SK-N-SH (cell line): Measurements from ENCODE around the gene RNGTT. TPM values are rescaled to one million over a fixed set of nuclear protein-coding genes. Genes with fewer than 3 reads are reported as not detected.

Experiments
- CTCF ChIA-PET: fragments of 300-600, 350-600 bp; formaldehyde crosslinking; extraction: SDS; loops from one replicate; lab custom pipeline; 2021; lab: Yijun Ruan, JAX
- POLR2A ChIA-PET: fragments of 350-600 bp; sonication (Branson Sonifier 250); formaldehyde crosslinking; extraction: SDS; loops from one replicate; lab custom pipeline; 2020; ENCODE audit warnings: antibody characterized with exemption, inconsistent platforms; lab: Yijun Ruan, JAX
- DNase-seq: peaks from one replicate; pipeline ENCODE4 v3.0.0; 2012
- H2AFZ ChIP-seq: fragments of 200-600 bp; sonication (generic); 2 replicates; pipeline ENCODE4 v1.8.1; 2016; ENCODE audit warnings: antibody characterized with exemption, mild to moderate bottlenecking, low read depth
- H3F3A ChIP-seq: fragments of 200-600 bp; sonication (generic); replicated peaks from 2 replicates; pipeline ENCODE3; 2016; ENCODE audit warnings: antibody characterized with exemption, mild to moderate bottlenecking; ENCODE audit not compliant: insufficient read depth
- H3K27ac ChIP-seq, 2 experiments: fragments of 200-500 bp in 1 of 2; fragments of 200-600 bp in 1 of 2; sonication (Bioruptor generic) in 1 of 2; sonication (generic), shearing (Covaris generic) in 1 of 2; 2 replicates each; pipeline versions ENCODE4 v1.5.1 to v1.6.1; 2014 to 2016; ENCODE audit warnings: low read depth in 2 of 2, inconsistent platforms in 1 of 2, low read length in 1 of 2, mild to moderate bottlenecking in 1 of 2, mixed read lengths in 1 of 2
- H3K27me3 ChIP-seq: fragments of 200-600 bp; sonication (generic), shearing (Covaris generic); 2 replicates; pipeline ENCODE4 v1.6.1; 2016; ENCODE audit warnings: mixed run types; ENCODE audit not compliant: insufficient read depth
- H3K36me3 ChIP-seq, 2 experiments: fragments of 200-500 bp in 1 of 2; fragments of 200-600 bp in 1 of 2; sonication (Bioruptor generic) in 1 of 2; sonication (generic) in 1 of 2; replicated peaks in 1 of 2; 2 replicates each; pipeline versions ENCODE3 to v1.5.1; 2014 to 2016; ENCODE audit warnings: low read length in 1 of 2, mild to moderate bottlenecking in 1 of 2; ENCODE audit not compliant: insufficient read depth in 2 of 2, control insufficient read depth in 1 of 2
- H3K4me1 ChIP-seq, 2 experiments: fragments of 200-500 bp in 1 of 2; fragments of 200-600 bp in 1 of 2; sonication (Bioruptor generic) in 1 of 2; sonication (generic), shearing (Covaris generic) in 1 of 2; 2 replicates each; pipeline versions ENCODE4 v1.5.1 to v1.6.1; 2014 to 2016; ENCODE audit warnings: low read depth in 1 of 2, low read length in 1 of 2, mixed run types in 1 of 2; ENCODE audit not compliant: insufficient read depth in 2 of 2, control insufficient read depth in 1 of 2
- H3K4me2 ChIP-seq: fragments of 200-600 bp; sonication (generic), shearing (Covaris generic); 2 replicates; pipeline ENCODE4 v1.6.1; 2017; ENCODE audit warnings: mixed run types
- H3K4me3 ChIP-seq, 2 experiments: fragments of 200-500 bp in 1 of 2; fragments of 200-600 bp in 1 of 2; sonication (Bioruptor generic) in 1 of 2; sonication (generic), shearing (Covaris generic) in 1 of 2; 2 replicates each; pipeline versions ENCODE4 v1.5.1 to v1.8.1; 2014 to 2016; ENCODE audit warnings: low read depth in 2 of 2, inconsistent platforms in 1 of 2, low read length in 1 of 2, mild to moderate bottlenecking in 1 of 2, mixed read lengths in 1 of 2, moderate library complexity in 1 of 2
- H3K79me2 ChIP-seq: fragments of 200-600 bp; sonication (generic); 2 replicates; pipeline ENCODE4 v1.8.1; 2017; ENCODE audit warnings: mild to moderate bottlenecking; ENCODE audit not compliant: insufficient read depth
- H3K9ac ChIP-seq: fragments of 200-600 bp; sonication (generic); 2 replicates; pipeline ENCODE4 v1.6.1; 2017; ENCODE audit warnings: mixed run types
- H3K9me2 ChIP-seq: fragments of 200-600 bp; sonication (generic); 2 replicates; pipeline ENCODE4 v1.6.1; 2017; ENCODE audit warnings: mixed run types
- H3K9me3 ChIP-seq: fragments of 200-600 bp; sonication (generic); 2 replicates; pipeline ENCODE4 v1.6.1; 2017; ENCODE audit warnings: mixed run types, mild to moderate bottlenecking, moderate library complexity
- H4K20me1 ChIP-seq: fragments of 200-600 bp; sonication (generic); 2 replicates; pipeline ENCODE4 v1.6.1; 2017; ENCODE audit warnings: mild to moderate bottlenecking, mixed run types; ENCODE audit not compliant: insufficient read depth
- FOSL2 ChIP-seq: IDR thresholded peaks from 2 replicates; pipeline ENCODE4 v1.4.0; 2012; ENCODE audit warnings: low read depth, mild to moderate bottlenecking, moderate library complexity, borderline replicate concordance
- GABPA ChIP-seq: IDR thresholded peaks from 2 replicates; pipeline ENCODE4 v1.4.0; 2012; ENCODE audit warnings: low read depth, mild to moderate bottlenecking
- NRF1 ChIP-seq: IDR thresholded peaks from 2 replicates; pipeline ENCODE4 v1.6.1; 2012; ENCODE audit warnings: low read depth, mild to moderate bottlenecking, low read length
- USF1 ChIP-seq: IDR thresholded peaks from 2 replicates; pipeline ENCODE4 v1.4.0; 2012; ENCODE audit warnings: low read depth, borderline replicate concordance
- USF2 ChIP-seq: fragments of 150-350 bp; IDR thresholded peaks from 2 replicates; pipeline ENCODE4 v1.6.1; 2017; ENCODE audit warnings: antibody characterized with exemption, low read length, low read depth, borderline replicate concordance
- YY1 ChIP-seq: IDR thresholded peaks from 2 replicates; pipeline ENCODE4 v1.4.0; 2012; ENCODE audit warnings: low read depth, mild to moderate bottlenecking
- ZBTB33 ChIP-seq: IDR thresholded peaks from 2 replicates; pipeline ENCODE4 v1.4.0; 2012; ENCODE audit warnings: low read depth, borderline replicate concordance
- WGBS: methylation state at CpG from one replicate; pipeline ENCODE4 v1.1.6; 2017; ENCODE audit warnings: low lambda C conversion rate; 5-methylcytosine and 5-hydroxymethylcytosine counted together
- polyA plus RNA-seq, 3 experiments: library from polyadenylated mRNA; depleted of rRNA; stranded (reverse); fragments of >200 nt; gene quantifications; 2 replicates each; pipeline ENCODE4 v1.2.3, GENCODE V29; 2012

Gene RNGTT
- polyA plus RNA-seq, 1 of the 3 experiments (the other 2 are of a cell fraction): 3.3 TPM

GRCh38 chr6:88852775-88853174, 110.6 kb downstream of the RNGTT start:
- CTCF ChIA-PET: interaction anchor here (0.7 kb wide), 1 partner anchor 12 kb away, joined by 4 read pairs; no protein-coding TSS in a partner anchor

GRCh38 chr6:88852000-88852399, 111.4 kb downstream of the RNGTT start:
- peaks cover 0 to 2% of the 10 kb centered on the region in 2 experiments for H3K36me3 ChIP-seq
- peak overlapping the region in 1 of 2 experiments; percentile 44; a peak in 1 of 4 replicates for H3K27ac ChIP-seq
- CTCF ChIA-PET: interaction anchor here (0.9 kb wide), 1 partner anchor 38 kb away, joined by 3 read pairs; no protein-coding TSS in a partner anchor
- peaks cover 10 to 11% of the 10 kb centered on the region in 2 experiments; a peak in 3 of 4 replicates for H3K4me1 ChIP-seq
- 92% methylated on average over 2 of the region's 2 CpGs for WGBS
- no peak overlapping the region for H3K4me3 ChIP-seq
- H3K27me3 ChIP-seq: no peaks in the 10 kb centered on the region
- no peak for DNase-seq
- no peaks in the 10 kb centered on the region for H4K20me1 ChIP-seq
- no peak for TF ChIP-seq USF2
- H3K9me2 ChIP-seq: no peaks in the 10 kb centered on the region
- H3K9ac ChIP-seq: no peak overlapping the region
- no peaks in the 10 kb centered on the region for H3K9me3 ChIP-seq
- no peak overlapping the region for H3K4me2 ChIP-seq
- peaks cover 14% of the 10 kb centered on the region for H3F3A ChIP-seq
- H2AFZ ChIP-seq: no peak overlapping the region
- H3K79me2 ChIP-seq: no peaks in the 10 kb centered on the region
- POLR2A ChIA-PET: no interaction called here

More at GRCh38 chr6:88852775-88853174, 110.6 kb downstream of the RNGTT start:
- no peak overlapping the region for H3K4me3 ChIP-seq
- H3F3A ChIP-seq: peaks cover 14% of the 10 kb centered on the region
- H3K79me2 ChIP-seq: no peaks in the 10 kb centered on the region
- H3K9ac ChIP-seq: no peak overlapping the region
- POLR2A ChIA-PET: no interaction called here
- H4K20me1 ChIP-seq: no peaks in the 10 kb centered on the region
- no peak overlapping the region for H3K4me2 ChIP-seq
- no peak overlapping the region; a peak in 1 of 4 replicates for H3K27ac ChIP-seq
- no peaks in the 10 kb centered on the region for H3K9me2 ChIP-seq
- no peak for DNase-seq
- no peak overlapping the region for H2AFZ ChIP-seq
- TF ChIP-seq FOSL2 (no peak), YY1 (no peak), ZBTB33 (no peak), GABPA (no peak), USF1 (no peak), NRF1 (no peak)
- H3K27me3 ChIP-seq: no peaks in the 10 kb centered on the region
- H3K9me3 ChIP-seq: no peaks in the 10 kb centered on the region
- H3K4me1 ChIP-seq: peaks cover 10 to 11% of the 10 kb centered on the region in 2 experiments; a peak in 3 of 4 replicates
- peaks cover 0 to 1% of the 10 kb centered on the region in 2 experiments for H3K36me3 ChIP-seq
